Left ventricle myocardium superior (tissue), 1 donor: ENCODE measurements around the gene PLSCR4. TPM values are rescaled to one million over a fixed set of nuclear protein-coding genes. Genes with fewer than 3 reads are reported as not detected.
A peak's percentile ranks its signal among the peaks of the same experiment; 100 is the strongest.
"Not testable (repeated sequence)": the region's sequence is repeated elsewhere in the genome, so short reads cannot be mapped to it uniquely, and the experiment has no call there.

Experiments
- ATAC-seq: fragments of 200-7000 bp; cut with Tn5 transposase; one replicate; pipeline ENCODE4 v1.9.1; 2020; ENCODE audit warnings: mild to moderate bottlenecking, moderate library complexity
- DNase-seq: peaks from one replicate; pipeline ENCODE4 v3.0.0-alpha.2; 2020
- intact Hi-C: fragments of 100-400 bp; cut with micrococcal nuclease; formaldehyde crosslinking; loops from one replicate; pipeline ENCODE4 v1.11.0; 2022
- total RNA-seq: library from RNA; stranded (reverse); fragmentation: NEBNext Ultra II Directional; extraction: Animal tissue kit (Norgen Biotek cat#: 25700); gene quantifications from one replicate; pipeline ENCODE4 v1.2.1, GENCODE V29; 2021
- donor health status: DM: no; HTN: yes; CAD: no; lungs with severe emphysema.

PLSCR4 gene
- total RNA-seq, 1 donor from 2014 or later, result 13.8 TPM

DNA sequence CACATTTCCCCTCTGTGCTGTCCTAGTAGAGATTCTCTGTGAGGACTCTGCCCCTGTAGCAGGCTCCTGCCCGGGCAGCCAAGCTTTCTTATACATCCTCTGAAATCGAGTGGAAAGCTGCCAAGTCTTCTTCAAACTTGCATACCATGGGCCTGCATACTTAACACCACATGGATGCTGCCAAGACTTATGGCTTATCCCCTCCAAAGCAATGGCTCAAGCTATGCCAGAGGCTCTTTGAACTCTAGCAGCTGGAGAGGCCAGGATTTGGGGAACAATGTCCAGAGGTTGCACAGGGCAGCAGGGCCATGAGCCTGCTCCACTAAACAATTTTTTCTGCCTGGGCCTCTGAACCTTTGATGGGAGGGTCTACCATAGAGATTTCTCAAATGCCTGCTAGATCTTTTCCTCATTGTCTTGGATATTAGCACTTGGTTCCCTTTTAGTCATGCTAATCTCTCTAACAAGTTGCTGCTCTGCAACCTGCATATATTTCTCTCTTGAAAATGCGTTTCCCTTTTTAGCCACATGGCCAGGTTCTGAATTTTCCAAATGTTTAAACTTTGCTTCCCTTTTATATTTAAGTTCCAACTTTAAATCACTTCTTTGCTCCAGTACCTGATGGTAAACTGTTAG, 6.1 kb upstream of the PLSCR4 start:
- no peak for ATAC-seq
- intact Hi-C loops, result no loop called here
- no peak for DNase-seq

DNA sequence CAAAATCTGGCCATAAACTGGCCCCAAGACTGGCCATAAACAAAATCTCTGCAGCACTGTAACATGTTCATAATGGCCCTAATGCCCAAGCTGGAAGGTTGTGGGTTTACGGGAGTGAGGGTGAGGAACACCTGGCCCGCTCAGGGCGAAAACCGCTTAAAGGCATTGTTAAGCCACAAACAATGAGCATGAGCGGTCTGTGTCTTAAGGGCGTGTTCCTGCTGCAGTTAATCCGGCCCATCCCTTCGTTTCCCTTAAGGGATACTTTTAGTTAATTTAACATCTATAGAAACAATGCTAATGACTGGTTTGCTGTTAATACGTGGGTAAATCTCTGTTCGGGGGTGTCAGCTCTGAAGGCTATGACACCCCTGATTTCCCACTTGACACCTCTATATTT, 1.5 kb upstream of the PLSCR4 start:
- ATAC-seq, DNase-seq, intact Hi-C loops: not testable (repeated sequence)

DNA sequence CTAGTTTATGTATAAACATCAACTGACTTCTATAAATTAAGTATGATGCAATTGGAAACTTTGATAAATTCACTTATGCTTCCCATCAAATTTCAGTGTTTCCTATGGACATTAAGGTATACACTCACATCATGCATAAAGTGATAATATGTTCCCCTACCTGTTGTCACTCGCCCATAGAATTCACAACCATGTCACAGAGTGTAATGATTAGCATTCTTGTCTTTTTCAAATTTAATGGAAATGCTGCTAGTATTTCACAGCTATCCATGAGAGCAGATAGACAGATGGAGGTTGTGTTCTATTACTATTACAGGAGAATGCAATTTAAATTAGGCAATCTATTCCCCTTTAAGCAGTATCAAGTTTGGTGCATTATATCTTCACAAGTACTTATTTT, 984 bp downstream of the PLSCR4 start:
- no peak for DNase-seq
- intact Hi-C loops, result no loop called here
- no peak for ATAC-seq

DNA sequence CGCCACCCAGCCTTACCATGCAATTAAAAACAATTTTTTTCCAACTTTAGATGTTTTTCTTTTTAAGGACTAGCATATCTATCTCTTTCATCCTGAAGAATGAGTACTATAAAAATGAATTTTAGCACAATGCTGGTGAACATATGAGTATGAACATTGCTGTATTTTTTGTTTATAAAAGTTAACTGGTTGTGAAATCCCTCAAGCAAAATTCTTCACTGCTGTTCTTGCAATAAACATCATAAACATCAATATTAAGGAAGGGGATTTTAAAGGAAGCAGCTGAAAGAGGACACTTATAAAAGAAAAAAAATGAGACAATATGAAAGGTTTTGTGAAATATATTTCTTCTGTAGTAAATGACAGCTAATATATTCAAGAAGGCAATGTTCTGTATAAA, 3.0 kb downstream of the PLSCR4 start:
- no peak for DNase-seq
- intact Hi-C loops, result no loop called here
- ATAC-seq, result no peak

DNA sequence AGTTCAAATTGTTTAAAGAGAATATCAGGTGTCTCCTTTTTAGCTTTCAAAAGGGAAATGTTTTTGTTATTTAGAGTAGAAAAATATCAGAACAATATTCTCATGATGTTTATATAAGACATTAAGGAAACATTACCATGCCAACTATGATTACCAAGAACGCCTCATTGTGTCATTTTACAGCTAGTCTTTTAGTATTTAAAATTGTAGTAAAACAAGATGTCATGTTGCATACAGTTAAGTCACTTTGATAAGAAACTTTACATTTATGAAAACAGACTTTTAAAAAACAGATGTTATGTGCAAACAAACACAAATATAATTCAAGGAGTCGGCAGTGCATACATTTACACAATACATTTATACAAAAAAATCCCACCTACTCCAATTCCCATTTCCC, 4.4 kb downstream of the PLSCR4 start:
- ATAC-seq, result no peak
- DNase-seq, result no peak
- intact Hi-C loops, result no loop called here

DNA sequence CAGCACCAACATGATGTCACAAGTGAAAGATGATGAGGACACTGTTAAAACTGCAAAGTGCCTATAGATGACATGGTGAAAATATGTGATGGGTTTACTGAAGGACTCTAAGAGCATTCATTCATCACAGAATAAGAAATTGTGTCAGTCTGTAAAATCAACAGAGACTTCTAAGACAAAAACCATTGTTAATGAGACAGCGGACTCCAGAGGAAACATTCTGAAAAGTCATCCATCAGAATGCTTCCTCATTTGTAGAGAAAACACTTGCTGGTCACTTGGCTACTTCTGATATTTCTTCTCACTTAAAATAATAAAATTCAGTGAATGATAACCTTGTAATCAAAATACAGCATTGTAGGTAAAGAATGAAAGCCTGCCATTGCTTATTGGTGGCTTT, 7.3 kb downstream of the PLSCR4 start:
- no peak for DNase-seq
- no peak for ATAC-seq
- intact Hi-C loops, result no loop called here

DNA sequence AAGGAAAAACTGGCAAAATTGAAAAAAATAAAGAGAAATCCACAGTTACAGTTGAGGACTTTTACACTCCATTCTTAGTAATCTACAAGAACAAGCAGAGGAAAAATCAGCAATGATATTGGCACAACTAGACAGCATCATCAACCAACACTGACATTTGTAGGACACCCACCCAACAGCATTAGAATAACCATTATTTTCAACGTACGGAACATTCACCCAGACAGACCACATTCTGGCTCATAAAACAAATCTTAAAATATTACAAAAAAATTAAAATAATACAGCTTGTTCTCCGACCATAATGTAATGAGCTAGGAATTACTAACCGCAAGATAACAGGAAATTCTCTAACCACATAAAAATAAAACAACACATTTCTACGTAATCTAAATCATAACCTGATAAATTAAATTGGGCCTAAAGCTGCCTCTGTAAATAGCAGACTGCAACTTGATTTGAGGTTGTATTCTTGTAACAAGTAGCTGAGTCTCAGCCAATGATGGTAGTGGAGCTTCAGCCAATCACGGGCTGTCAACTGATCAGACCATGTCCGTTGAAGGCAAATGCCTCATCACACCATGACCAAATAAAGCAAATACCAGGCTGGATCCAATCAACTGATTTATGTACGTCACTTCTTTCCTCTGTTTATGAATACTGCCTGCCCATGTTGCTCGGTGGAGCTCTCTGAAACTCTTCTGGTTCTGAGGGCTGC, 9.2 kb downstream of the PLSCR4 start:
- intact Hi-C loops, result no loop called here
- peak; percentile 41 for ATAC-seq

DNA sequence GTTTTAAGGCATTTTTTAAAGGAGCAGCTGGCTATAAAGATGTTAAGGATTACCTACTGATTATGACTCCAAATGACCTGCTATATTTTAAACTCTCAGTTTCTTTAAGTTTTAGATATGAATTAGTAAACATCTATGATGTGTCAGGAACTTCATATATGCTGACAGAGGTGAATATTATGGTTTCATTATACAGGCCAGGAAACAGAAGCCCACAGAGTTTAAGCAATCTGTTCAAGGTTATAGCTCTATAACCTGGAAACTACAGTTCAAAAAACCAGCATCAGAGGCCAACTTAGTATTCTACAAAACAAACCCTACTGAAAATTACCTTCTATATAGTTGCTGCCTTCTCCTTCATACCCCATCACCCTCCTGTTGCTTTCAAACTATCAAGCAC, 17.4 kb downstream of the PLSCR4 start:
- DNase-seq (no peak), ATAC-seq (no peak)
- intact Hi-C loops, result no loop called here

More for the DNA sequence above, 9.2 kb downstream of the PLSCR4 start:
- no peak for DNase-seq

DNA sequence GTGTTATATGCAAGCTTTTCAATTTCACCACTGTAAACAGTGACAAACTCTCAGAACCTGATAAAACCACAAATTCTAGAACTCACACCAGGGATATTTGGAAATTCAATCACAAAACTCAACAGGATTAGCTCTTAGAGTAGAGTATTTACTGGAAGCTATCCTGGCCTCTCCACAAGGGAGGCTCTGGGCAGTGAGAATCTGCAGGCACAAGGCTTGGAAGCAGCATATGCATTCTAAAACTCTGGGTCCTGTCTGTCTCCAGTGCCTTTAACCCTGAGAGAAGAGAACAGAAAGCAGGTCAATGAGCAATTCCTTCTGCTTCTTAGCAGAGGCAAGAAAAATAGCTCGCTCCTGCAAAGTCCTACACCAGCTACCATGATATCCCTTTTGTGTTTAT, 23.4 kb downstream of the PLSCR4 start:
- intact Hi-C loops, result no loop called here
- DNase-seq (no peak), ATAC-seq (peak; percentile 50)

DNA sequence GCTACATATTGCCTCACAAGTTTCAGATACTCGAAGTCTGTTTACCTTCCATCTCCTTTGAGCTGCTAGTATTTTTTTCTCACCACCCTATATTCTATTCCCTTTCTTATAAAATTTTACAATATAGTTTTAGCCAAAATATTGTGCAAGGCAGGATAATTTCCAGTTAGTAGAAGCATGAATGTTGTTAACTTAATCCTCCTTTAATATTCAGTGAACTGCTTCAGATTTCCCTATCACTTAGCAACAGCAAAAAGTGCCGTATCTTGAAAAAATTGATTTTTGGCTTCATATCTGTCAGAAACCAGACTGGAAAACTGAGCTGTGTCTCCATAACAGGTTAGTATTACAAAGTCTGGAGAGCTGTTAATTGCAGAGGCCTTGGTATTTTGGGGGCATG, 24.0 kb downstream of the PLSCR4 start:
- DNase-seq (no peak), ATAC-seq (no peak)
- intact Hi-C loops, result no loop called here

DNA sequence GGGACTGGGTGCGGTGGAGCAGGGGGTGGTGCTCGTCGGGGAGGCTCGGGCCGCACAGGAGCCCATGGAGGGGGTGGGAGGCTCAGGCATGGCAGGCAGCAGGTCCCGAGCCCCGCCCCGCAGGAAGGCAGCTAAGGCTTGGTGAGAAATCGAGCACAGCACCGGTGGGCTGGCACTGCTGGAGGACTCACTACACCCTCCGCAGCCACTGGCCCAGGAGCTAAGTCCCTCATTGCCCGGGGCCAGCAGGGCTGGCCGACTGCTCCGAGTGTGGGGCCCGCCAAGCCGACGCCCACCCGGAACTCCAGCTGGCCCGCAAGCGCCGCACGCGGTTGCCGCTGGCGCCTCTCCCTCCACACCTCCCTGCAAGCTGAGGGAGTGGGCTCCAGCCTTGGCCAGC, 25.4 kb downstream of the PLSCR4 start:
- DNase-seq, result peak; percentile 19
- intact Hi-C loops, result not testable (repeated sequence)

DNA sequence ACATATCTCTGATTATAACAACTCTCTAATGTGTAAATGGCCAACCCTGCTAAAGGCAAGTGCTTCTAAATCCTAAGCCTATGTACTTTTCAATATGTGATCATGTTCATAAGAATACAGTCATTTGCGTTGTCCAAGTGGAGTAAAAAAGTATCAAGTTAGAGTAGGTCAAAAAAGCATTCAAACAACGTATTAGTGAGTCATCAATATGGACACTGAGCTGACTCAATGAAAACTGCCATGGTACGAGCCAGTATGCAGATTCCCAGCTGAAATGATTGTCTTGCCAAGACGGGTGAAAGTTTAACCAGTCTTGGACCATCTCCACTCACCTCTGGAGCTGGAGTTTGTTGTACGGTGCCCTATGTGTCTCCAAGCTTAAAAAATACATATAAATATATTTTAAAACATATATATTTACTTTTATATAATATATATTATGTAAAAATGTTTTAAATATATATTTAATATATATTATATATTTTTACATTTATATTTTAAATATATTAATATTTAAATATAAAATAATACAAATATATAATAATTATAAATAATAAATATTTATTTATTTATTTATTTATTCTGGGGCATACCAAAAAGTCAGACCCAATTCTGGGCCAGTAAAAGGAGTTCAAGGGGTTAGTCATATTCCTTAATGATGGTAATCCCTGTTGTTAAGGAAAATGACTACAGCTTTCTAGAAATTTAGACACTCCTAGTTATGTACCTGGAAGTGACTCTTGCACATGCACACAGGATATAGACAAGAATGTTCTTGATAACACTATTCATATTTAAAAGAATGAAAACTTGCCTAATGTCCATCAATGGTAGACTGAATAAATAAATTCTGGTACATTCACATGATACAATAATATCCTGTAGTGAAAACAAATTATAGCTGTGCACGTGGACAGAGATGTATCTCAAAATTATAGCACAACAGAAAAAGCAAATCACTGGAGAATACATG, 27.2 kb downstream of the PLSCR4 start:
- ATAC-seq (no peak), DNase-seq (no peak)
- intact Hi-C loops, result loop anchor here (5.0 kb wide), 1 partner anchor 354 kb away; no protein-coding TSS in a partner anchor

More for the DNA sequence above, 25.4 kb downstream of the PLSCR4 start:
- not testable (repeated sequence) for ATAC-seq

DNA sequence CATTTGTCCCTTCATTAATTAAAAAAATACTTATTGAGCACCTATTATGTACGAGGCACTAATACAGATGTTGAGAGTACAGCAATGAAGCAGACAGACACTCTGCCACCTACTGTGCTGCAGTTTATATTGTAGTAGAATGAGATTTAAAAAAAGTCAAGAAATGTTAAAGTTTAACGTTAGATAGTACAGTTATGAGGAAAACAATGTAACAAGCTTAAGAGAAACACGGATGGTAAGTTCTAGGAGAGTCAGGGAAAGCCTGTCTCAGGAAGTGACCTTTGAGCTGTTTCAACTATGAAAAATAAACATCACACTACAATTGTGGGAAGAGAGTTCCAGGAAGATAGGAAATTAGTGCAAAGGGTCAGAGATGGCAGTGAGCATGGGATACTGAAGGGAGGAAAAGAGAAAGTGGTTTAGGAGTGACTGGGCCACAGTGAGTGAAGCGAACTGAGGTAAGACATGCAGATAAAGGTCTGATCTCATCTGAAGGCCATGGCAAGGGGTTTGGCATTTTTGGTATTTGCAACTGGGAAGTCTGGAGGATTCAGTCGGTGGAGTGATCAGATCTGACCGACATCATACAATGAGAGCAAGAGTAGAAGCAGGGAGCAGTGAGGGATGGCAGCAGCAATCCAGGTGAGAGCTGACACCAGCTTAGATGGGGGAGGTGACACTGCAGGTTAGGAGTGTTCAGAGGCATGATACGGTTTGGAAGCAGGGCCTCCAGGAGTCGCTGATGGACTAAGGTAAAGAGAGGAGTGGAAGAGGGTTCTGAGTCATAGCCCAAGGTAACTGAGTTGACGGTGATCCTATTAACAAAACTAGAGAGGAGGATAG, 28.5 kb downstream of the PLSCR4 start:
- no peak for DNase-seq
- intact Hi-C loops, result loop anchor here (5.0 kb wide), 1 partner anchor 355 kb away; no protein-coding TSS in a partner anchor
- peak; percentile 60 for ATAC-seq

DNA sequence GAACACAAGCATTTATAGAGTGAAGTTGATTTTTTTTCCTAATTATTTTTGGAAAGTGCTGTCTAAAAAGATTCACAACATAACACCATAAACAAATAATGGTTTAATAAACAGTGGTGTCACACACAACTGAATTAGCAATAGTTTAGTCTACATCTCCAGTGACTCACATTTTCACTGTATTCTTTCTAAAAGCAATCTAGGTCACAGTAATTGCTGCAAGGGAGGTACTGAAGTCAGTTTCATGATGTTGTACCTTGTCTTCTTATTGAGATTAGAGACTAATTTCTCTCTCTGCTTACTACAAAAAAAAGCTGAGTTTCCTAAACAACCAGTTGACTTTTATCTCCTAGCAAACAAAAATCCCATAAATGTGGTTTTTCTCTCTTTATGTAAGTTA, 29.6 kb downstream of the PLSCR4 start:
- ATAC-seq, result no peak
- intact Hi-C loops, result loop anchor here (5.0 kb wide), 1 partner anchor 356 kb away; no protein-coding TSS in a partner anchor
- DNase-seq, result no peak

DNA sequence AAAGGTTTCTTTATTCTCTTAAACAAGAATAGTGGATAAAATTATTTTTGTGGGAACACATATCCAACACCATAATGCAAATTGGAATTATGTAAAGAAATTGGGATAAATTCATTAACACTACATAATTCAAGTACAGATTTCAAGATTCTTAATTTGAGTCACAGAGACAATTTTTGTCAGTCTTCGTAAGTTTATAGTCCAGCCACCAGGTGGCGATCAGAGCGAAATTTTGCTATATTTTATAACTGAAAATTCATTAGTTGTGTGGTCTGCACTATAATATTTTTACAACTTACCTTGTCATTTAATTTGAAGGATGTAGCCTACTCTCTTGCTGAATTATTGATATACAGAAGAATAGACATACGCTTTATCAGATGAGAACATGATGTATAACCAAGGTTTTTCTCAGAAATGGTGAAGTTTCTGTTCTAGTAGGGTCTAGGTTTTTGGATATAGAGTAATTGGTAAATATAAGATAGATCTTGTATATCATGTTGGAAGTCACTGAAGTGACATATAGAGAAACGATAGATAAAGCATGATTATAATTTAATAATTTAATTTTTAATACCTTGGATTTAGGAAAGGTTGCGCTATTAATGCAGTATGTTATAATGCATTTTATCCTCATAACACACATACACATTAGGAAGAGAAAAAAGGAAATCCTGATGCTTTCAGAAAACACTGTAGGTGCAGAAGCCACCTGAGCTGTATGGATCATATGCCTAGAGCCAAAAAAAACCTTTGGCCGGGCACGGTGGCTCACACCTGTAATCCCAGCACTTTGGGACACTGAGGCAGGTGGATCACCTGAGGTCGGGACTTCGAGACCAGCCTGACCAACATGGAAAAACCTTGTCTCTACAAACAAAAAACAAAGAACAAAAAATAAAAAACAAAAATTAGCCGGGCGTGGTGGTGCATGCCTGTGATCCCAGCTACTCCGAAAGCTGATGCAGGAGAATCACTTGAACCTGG, 31.7 kb downstream of the PLSCR4 start:
- intact Hi-C loops, result loop anchor here (5.0 kb wide), 1 partner anchor 108 kb away; no protein-coding TSS in a partner anchor
- ATAC-seq (no peak), DNase-seq (peak; percentile 23)

DNA sequence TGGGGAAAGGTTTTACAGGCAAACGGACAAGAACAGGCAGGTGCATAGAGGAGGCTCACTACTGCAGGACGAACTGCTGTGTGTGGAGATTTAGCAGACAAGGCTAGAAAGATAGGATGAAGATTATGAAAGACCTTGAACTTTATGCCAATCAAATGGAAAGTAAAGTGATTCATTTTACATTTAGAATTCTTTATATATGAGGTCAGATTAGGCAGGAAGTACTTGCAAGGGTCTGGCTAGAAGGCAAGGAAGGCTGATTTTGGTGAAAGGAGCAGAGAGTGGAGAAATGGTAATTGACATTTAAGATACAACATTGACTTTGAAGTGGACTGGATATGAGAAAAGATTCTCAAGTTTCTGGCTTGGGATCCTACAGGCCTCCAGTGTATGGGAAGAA, 33.6 kb downstream of the PLSCR4 start:
- no peak for DNase-seq
- intact Hi-C loops, result loop anchor here (5.0 kb wide), 1 partner anchor 110 kb away; no protein-coding TSS in a partner anchor
- ATAC-seq, result no peak

DNA sequence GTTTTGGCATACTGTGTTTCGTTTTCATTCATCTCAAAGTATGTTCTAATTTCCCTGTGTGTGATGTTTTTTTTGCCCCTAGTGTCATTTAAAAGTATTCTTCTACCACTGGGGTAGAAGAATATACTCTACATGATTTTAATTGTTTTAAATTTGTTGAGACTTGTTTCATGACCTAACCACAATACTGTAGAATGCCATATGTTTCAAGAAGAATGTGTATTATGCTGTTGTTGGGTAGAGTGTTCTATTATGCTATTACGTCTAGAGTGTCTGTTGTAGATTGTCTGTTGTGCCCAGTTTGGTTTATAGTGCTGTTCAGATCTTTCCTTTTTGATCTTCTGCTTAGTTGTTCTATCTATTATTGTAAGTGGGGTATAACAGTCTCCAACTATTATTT, 36.4 kb downstream of the PLSCR4 start:
- no peak for ATAC-seq
- DNase-seq, result no peak
- intact Hi-C loops, result no loop called here

DNA sequence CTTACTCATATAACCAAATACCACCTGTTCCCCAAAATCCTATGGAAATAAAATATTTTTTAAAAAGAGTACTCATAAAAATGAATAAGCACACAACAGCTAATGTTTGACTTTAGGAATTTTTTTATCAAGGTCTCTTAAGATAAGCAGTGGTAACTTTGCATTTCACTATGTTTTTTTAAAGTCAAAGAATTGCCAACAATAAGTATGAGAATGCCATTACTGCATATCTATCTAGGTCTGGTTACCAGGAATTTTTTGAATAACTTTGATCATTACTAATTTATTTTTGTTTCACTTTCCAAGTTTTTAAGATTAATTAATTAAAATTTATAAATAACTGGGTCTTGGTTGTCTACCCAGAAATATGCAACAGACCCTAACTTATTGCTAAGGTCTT, 41.5 kb downstream of the PLSCR4 start:
- ATAC-seq, result no peak
- intact Hi-C loops, result no loop called here
- no peak for DNase-seq
